ENCODE data around the gene EXOG. TPM values are rescaled to one million over a fixed set of nuclear protein-coding genes. Genes with fewer than 3 reads are reported as not detected.

Gene EXOG
- total and polyA plus RNA-seq, 2 of the 13 experiments (the other 11 are each of a cell fraction or from before 2014, with no cell fraction given) = 5.5 to 9.5 TPM

DNA sequence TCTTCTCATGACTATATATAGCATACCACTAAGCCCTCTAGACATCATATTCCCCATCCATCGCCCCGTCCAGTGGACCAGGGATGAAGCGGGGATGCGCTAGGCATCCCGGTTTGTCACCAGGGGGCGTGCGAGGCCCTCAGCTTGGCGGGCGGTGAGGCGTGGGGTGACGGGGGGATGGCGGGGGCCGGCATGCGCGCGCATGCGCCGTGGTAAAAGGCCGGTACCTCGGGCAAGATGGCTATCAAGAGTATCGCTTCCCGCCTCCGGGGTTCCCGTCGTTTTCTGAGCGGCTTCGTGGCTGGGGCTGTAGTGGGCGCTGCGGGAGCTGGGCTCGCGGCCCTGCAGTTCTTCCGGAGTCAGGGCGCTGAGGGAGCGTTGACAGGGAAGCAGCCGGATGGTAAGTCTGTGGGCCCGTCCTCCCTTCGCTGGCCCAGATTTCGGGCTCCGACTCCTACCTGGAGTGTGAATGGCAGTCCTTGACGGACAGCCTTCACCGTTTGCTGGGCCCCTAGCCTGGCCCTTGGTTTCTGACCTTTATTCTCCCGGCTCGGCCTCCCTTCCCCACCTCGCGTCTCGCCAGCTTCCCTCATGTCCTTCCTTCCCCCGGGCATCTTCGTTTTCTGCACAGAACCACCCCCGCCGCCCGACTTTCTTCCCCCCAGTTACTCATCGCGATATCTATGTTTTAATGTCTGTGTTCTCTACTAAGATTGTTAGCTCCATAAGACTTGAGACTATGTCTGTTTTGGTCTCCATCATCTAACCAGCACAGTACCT is at the start of gene EXOG (continued):
- TF ChIP-seq ASH2L (IDR thresholded peaks at IDR 0.05; ENCODE audit: insufficient read length, low read depth, low read length) (peak; percentile 61), ISL2 (CRISPR knock-in tag; IDR thresholded peaks at IDR 0.05) (peak; percentile 55; the same call in 1 of the 2 replicates), ZNF577 (CRISPR knock-in tag; IDR thresholded peaks at IDR 0.05; ENCODE audit: borderline replicate concordance, low read depth) (no peak), DNMT1 (CRISPR knock-in tag; IDR thresholded peaks at IDR 0.05) (0 out of 2 replicates have a peak, but pooled peaks have one; percentile 25), THAP11 (CRISPR knock-in tag; IDR thresholded peaks at IDR 0.05) (peak; percentile 43; the same call in 1 of the 2 replicates), ELF1 (CRISPR knock-in tag; IDR thresholded peaks at IDR 0.05) (peak; percentile 66), ZMYM2 (CRISPR knock-in tag; IDR thresholded peaks at IDR 0.05) (no peak), SALL1 (CRISPR knock-in tag; IDR thresholded peaks at IDR 0.05) (peak; percentile 73), ZNF891 (CRISPR knock-in tag; IDR thresholded peaks at IDR 0.05) (0 out of 2 replicates have a peak, but pooled peaks have one; percentile 62), ESRRA (CRISPR knock-in tag; IDR thresholded peaks at IDR 0.05; ENCODE audit: low read depth) (no peak), HOXA5 (CRISPR knock-in tag; IDR thresholded peaks at IDR 0.05) (no peak), GATAD1 (CRISPR knock-in tag; IDR thresholded peaks at IDR 0.05) (peak; percentile 39; the same call in 1 of the 2 replicates), FOSL2 (CRISPR knock-in tag; IDR thresholded peaks at IDR 0.05) (peak; percentile 33; the same call in 1 of the 2 replicates), SOX5 (CRISPR knock-in tag; IDR thresholded peaks at IDR 0.05; ENCODE audit: borderline replicate concordance) (no peak), FOXK1 (CRISPR knock-in tag; IDR thresholded peaks at IDR 0.05; ENCODE audit: borderline replicate concordance, low read depth) (0 out of 2 replicates have a peak, but pooled peaks have one; percentile 17), ZMYM4 (CRISPR knock-in tag; IDR thresholded peaks at IDR 0.05) (peak; percentile 76), ZC3H13 (CRISPR knock-in tag; IDR thresholded peaks at IDR 0.05) (no peak)
- TF ChIP-seq, protein P1, sequence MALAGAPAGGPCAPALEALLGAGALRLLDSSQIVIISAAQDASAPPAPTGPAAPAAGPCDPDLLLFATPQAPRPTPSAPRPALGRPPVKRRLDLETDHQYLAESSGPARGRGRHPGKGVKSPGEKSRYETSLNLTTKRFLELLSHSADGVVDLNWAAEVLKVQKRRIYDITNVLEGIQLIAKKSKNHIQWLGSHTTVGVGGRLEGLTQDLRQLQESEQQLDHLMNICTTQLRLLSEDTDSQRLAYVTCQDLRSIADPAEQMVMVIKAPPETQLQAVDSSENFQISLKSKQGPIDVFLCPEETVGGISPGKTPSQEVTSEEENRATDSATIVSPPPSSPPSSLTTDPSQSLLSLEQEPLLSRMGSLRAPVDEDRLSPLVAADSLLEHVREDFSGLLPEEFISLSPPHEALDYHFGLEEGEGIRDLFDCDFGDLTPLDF (CRISPR knock-in tag; IDR thresholded peaks at IDR 0.05) = peak; percentile 77
- TF ChIP-seq, protein P2, sequence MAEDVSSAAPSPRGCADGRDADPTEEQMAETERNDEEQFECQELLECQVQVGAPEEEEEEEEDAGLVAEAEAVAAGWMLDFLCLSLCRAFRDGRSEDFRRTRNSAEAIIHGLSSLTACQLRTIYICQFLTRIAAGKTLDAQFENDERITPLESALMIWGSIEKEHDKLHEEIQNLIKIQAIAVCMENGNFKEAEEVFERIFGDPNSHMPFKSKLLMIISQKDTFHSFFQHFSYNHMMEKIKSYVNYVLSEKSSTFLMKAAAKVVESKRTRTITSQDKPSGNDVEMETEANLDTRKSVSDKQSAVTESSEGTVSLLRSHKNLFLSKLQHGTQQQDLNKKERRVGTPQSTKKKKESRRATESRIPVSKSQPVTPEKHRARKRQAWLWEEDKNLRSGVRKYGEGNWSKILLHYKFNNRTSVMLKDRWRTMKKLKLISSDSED (CRISPR knock-in tag; IDR thresholded peaks at IDR 0.05) = no peak
- TF ChIP-seq, protein P3, sequence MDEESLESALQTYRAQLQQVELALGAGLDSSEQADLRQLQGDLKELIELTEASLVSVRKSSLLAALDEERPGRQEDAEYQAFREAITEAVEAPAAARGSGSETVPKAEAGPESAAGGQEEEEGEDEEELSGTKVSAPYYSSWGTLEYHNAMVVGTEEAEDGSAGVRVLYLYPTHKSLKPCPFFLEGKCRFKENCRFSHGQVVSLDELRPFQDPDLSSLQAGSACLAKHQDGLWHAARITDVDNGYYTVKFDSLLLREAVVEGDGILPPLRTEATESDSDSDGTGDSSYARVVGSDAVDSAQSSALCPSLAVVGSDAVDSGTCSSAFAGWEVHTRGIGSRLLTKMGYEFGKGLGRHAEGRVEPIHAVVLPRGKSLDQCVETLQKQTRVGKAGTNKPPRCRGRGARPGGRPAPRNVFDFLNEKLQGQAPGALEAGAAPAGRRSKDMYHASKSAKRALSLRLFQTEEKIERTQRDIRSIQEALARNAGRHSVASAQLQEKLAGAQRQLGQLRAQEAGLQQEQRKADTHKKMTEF (CRISPR knock-in tag; IDR thresholded peaks at IDR 0.05) = peak; percentile 55; the same call in 1 of the 2 replicates
- TF ChIP-seq, protein P4, sequence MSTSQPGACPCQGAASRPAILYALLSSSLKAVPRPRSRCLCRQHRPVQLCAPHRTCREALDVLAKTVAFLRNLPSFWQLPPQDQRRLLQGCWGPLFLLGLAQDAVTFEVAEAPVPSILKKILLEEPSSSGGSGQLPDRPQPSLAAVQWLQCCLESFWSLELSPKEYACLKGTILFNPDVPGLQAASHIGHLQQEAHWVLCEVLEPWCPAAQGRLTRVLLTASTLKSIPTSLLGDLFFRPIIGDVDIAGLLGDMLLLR (CRISPR knock-in tag; IDR thresholded peaks at IDR 0.05) = peak; percentile 38; the same call in 1 of the 2 replicates
- TF ChIP-seq, protein P5, sequence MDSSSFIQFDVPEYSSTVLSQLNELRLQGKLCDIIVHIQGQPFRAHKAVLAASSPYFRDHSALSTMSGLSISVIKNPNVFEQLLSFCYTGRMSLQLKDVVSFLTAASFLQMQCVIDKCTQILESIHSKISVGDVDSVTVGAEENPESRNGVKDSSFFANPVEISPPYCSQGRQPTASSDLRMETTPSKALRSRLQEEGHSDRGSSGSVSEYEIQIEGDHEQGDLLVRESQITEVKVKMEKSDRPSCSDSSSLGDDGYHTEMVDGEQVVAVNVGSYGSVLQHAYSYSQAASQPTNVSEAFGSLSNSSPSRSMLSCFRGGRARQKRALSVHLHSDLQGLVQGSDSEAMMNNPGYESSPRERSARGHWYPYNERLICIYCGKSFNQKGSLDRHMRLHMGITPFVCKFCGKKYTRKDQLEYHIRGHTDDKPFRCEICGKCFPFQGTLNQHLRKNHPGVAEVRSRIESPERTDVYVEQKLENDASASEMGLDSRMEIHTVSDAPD (CRISPR knock-in tag; IDR thresholded peaks at IDR 0.05) = 0 out of 2 replicates have a peak, but pooled peaks have one; percentile 16
- TF ChIP-seq, protein P6, sequence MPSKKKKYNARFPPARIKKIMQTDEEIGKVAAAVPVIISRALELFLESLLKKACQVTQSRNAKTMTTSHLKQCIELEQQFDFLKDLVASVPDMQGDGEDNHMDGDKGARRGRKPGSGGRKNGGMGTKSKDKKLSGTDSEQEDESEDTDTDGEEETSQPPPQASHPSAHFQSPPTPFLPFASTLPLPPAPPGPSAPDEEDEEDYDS (CRISPR knock-in tag; IDR thresholded peaks at IDR 0.05) = peak; percentile 18; the same call in 1 of the 2 replicates
